Measurements from ENCODE around the gene SLC6A19. TPM values are rescaled to one million over a fixed set of nuclear protein-coding genes. Genes with fewer than 3 reads are reported as not detected.

SLC6A19 gene
- total and polyA plus RNA-seq, 9 donors: 0.08 to 1.5 TPM; not detected in 7

DNA sequence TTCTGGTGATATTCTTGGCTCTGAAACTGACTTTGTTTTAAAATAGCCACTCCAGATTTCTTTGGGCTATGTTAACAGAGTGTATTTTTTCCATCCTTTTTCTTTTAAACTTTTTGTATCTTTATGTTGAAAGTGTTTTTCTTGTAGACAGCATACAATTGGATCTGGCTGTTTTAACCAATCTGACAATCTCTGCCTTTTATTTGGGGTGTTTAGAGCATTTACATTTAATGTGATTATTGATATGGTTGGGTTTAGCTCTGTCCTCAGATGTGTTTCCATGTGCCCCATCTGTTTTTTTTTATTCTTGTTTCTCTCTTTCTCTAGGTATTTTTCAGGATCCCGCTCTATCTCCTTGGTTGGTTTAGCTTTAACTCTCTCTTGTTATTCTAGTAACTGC is 34.4 kb downstream of the SLC6A19 start:
- Histone ChIP-seq H3K27ac (no peak overlapping the region), H3K27me3 (no peaks in the 10 kb centered on the region), H3K4me3 (no peak overlapping the region), H3K36me3 (no peaks in the 10 kb centered on the region), H3K9me3 (no peaks in the 10 kb centered on the region), H3K4me1 (ENCODE audit: insufficient read depth) (no peaks in the 10 kb centered on the region)
- intact Hi-C loops (cut with DNase I): no loop called here
- 90 to 97% (median 92%) methylated on average over 1 of the region's 1 CpG for WGBS, 3 donors
- TF ChIP-seq POLR2A (IDR thresholded peaks at IDR 0.05) (no peak), EP300 (IDR thresholded peaks at IDR 0.05) (no peak)
- TF ChIP-seq, protein P1, sequence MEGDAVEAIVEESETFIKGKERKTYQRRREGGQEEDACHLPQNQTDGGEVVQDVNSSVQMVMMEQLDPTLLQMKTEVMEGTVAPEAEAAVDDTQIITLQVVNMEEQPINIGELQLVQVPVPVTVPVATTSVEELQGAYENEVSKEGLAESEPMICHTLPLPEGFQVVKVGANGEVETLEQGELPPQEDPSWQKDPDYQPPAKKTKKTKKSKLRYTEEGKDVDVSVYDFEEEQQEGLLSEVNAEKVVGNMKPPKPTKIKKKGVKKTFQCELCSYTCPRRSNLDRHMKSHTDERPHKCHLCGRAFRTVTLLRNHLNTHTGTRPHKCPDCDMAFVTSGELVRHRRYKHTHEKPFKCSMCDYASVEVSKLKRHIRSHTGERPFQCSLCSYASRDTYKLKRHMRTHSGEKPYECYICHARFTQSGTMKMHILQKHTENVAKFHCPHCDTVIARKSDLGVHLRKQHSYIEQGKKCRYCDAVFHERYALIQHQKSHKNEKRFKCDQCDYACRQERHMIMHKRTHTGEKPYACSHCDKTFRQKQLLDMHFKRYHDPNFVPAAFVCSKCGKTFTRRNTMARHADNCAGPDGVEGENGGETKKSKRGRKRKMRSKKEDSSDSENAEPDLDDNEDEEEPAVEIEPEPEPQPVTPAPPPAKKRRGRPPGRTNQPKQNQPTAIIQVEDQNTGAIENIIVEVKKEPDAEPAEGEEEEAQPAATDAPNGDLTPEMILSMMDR (IDR thresholded peaks at IDR 0.05): no peak
- no peak for DNase-seq

DNA sequence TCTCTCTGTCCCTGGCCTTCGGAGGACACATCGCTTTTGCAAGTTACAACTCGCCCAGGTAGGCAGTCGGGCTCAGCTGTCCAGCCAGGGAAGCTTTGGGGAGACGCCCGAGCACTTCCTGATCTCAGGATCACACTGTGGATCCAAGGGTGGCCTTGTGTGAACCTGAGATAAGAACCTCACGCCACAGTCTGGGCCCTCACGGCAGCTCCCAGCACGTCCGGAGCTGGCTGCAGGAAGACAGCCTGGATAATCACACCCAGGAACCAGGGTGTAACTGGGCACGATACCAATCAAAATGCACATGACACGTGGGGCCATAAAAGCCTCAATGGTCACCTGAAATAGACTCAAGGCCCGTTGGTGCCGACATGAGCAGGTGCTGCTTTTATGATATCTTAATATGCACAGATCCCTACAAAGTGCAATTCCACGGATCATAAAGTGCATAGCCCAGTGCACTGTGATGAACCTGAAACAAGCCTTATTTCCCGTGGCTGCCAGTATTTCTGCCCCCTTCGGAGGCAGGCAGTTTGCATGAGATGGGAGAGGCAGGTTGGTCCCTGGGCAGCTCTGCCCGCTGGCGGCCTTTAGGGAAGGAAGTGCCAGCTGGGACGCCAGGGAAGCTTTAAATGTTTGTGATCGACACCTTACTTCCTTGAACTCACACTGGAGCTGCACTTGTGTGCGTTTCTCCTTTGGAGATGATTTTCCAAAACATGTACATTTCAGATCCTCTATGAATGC is 38.3 kb downstream of the SLC6A19 start:
- no peaks in the 10 kb centered on the region for H3K9me3 ChIP-seq
- H3K27me3 ChIP-seq: no peaks in the 10 kb centered on the region
- H3K36me3 ChIP-seq: no peaks in the 10 kb centered on the region
- no peaks in the 10 kb centered on the region for H3K4me1 ChIP-seq (ENCODE audit: insufficient read depth)
- no peak for DNase-seq
- TF ChIP-seq, protein P1 (IDR thresholded peaks at IDR 0.05): no peak
- no peak for TF ChIP-seq POLR2A (IDR thresholded peaks at IDR 0.05)
- no peak for TF ChIP-seq EP300 (IDR thresholded peaks at IDR 0.05)
- WGBS, 3 donors: 69 to 71% (median 70%) methylated on average over 21 to 22 of the region's 22 CpGs
- H3K4me3 ChIP-seq: no peak overlapping the region
- intact Hi-C loops (cut with DNase I): no loop called here
- H3K27ac ChIP-seq: no peak overlapping the region

GRCh38 chr5:1240496-1241260 is 39.3 kb downstream of the SLC6A19 start:
- TF ChIP-seq, protein P1 (IDR thresholded peaks at IDR 0.05): no peak
- TF ChIP-seq POLR2A (IDR thresholded peaks at IDR 0.05): no peak
- TF ChIP-seq EP300 (IDR thresholded peaks at IDR 0.05): no peak
- Histone ChIP-seq H3K27me3 (no peaks in the 10 kb centered on the region), H3K4me1 (ENCODE audit: insufficient read depth) (no peaks in the 10 kb centered on the region), H3K27ac (no peak overlapping the region), H3K9me3 (no peaks in the 10 kb centered on the region), H3K4me3 (no peak overlapping the region), H3K36me3 (no peaks in the 10 kb centered on the region)
- DNase-seq: no peak
- WGBS, 3 donors: 79 to 84% (median 82%) methylated on average over 29 of the region's 29 CpGs
- intact Hi-C loops (cut with DNase I): no loop called here

- TF ChIP-seq, protein P1 (IDR thresholded peaks at IDR 0.05): no peak
- TF ChIP-seq POLR2A (IDR thresholded peaks at IDR 0.05): no peak
- no peak for TF ChIP-seq EP300 (IDR thresholded peaks at IDR 0.05)
- intact Hi-C loops (cut with DNase I): no loop called here
- H3K27me3 ChIP-seq: no peaks in the 10 kb centered on the region
Measured at GRCh38 chr5:1241509-1242080, 40.2 kb downstream of the SLC6A19 start.

More at GRCh38 chr5:1241509-1242080, 40.2 kb downstream of the SLC6A19 start:
- no peak for DNase-seq
- Histone ChIP-seq H3K9me3 (no peaks in the 10 kb centered on the region), H3K4me1 (ENCODE audit: insufficient read depth) (no peaks in the 10 kb centered on the region), H3K4me3 (no peak overlapping the region), H3K27ac (no peak overlapping the region), H3K36me3 (no peaks in the 10 kb centered on the region)
- WGBS, 3 donors: 75 to 83% (median 79%) methylated on average over 22 of the region's 22 CpGs
